ENCODE results near the gene CRTAC1.

DNA sequence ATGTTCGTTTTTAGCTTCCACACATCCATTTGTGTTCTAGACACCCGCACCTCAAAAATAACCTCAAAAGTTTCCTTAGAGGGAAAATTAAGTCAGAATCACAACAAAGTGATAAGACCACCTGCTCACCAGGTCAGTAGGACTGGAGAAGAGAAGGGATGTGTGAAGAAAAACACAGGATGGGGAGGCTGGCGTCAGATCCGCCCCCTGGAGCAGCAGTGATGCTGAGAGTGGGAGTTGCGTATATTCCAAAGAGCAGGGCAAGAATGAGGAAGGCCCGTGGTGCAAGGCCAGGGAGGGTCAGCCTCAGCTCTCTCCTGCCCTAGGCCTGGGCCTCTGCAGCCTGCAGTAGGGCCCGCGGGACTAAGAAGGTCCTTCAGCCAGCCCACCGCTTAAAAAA is 28.7 kb downstream of the CRTAC1 start:
- TF ChIP-seq ESRRA (IDR thresholded peaks at IDR 0.05; ENCODE audit: borderline replicate concordance, low read length), result no peak
- no peak for TF ChIP-seq CTCF (IDR thresholded peaks at IDR 0.05)
- no peak for TF ChIP-seq CBX8 (IDR thresholded peaks at IDR 0.05)
- TF ChIP-seq, protein P1, sequence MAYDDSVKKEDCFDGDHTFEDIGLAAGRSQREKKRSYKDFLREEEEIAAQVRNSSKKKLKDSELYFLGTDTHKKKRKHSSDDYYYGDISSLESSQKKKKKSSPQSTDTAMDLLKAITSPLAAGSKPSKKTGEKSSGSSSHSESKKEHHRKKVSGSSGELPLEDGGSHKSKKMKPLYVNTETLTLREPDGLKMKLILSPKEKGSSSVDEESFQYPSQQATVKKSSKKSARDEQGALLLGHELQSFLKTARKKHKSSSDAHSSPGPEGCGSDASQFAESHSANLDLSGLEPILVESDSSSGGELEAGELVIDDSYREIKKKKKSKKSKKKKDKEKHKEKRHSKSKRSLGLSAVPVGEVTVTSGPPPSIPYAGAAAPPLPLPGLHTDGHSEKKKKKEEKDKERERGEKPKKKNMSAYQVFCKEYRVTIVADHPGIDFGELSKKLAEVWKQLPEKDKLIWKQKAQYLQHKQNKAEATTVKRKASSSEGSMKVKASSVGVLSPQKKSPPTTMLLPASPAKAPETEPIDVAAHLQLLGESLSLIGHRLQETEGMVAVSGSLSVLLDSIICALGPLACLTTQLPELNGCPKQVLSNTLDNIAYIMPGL (CRISPR knock-in tag; IDR thresholded peaks at IDR 0.05; ENCODE audit: borderline replicate concordance), result no peak
- TF ChIP-seq, protein P2, sequence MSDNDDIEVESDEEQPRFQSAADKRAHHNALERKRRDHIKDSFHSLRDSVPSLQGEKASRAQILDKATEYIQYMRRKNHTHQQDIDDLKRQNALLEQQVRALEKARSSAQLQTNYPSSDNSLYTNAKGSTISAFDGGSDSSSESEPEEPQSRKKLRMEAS (IDR thresholded peaks at IDR 0.05), result no peak
- no peak for TF ChIP-seq POLR2A (IDR thresholded peaks at IDR 0.05; ENCODE audit: low read length)
- TF ChIP-seq USF2 (IDR thresholded peaks at IDR 0.05), result no peak

All from A549 (cell line).